ENCODE data around the gene NHSL2. TPM values are rescaled to one million over a fixed set of nuclear protein-coding genes. Genes with fewer than 3 reads are reported as not detected.

NHSL2 gene
- polyA plus RNA-seq, 3 donors: 16.6 to 39.8 (median 22.8) TPM

DNA sequence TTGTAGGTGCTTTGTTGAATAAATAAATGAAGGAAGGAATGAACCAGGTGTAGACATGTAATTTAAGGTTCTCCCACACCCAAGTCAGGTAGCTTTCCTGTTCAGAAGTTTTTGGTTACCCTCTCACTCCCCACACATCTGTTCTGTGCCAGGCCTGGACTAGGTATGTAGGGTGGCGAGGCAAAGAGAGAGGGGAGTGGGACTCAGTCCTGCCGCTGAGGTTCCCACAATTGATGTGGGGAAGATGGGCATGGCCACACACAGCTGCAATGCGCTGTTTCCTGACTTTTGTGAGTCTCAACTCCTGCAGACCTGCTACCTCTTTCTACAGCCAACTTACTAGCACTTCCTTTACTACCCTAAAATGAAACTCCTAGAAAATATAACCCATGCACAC is 132.2 kb downstream of the NHSL2 start:
- TF ChIP-seq, protein P1, sequence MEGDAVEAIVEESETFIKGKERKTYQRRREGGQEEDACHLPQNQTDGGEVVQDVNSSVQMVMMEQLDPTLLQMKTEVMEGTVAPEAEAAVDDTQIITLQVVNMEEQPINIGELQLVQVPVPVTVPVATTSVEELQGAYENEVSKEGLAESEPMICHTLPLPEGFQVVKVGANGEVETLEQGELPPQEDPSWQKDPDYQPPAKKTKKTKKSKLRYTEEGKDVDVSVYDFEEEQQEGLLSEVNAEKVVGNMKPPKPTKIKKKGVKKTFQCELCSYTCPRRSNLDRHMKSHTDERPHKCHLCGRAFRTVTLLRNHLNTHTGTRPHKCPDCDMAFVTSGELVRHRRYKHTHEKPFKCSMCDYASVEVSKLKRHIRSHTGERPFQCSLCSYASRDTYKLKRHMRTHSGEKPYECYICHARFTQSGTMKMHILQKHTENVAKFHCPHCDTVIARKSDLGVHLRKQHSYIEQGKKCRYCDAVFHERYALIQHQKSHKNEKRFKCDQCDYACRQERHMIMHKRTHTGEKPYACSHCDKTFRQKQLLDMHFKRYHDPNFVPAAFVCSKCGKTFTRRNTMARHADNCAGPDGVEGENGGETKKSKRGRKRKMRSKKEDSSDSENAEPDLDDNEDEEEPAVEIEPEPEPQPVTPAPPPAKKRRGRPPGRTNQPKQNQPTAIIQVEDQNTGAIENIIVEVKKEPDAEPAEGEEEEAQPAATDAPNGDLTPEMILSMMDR (IDR thresholded peaks at IDR 0.05): no peak
- H4K20me1 ChIP-seq (ENCODE audit: insufficient read depth, low read length): no peaks in the 10 kb centered on the region
- Mint-ChIP-seq H3K27ac (no peak overlapping the region), H3K9me3 (peaks cover 0 to 3% (median 0%) of the 10 kb centered on the region in 7 donors), H3K4me3 (no peak overlapping the region), H3K36me3 (peaks cover 0 to 2% of the 10 kb centered on the region in 2 donors), H3K4me1 (peaks cover 28% of the 10 kb centered on the region), H3K27me3 (ENCODE audit: low read depth in 3 of 3) (peaks cover 0 to 14% (median 1%) of the 10 kb centered on the region in 3 donors)
- peaks cover 0 to 5% of the 10 kb centered on the region in 2 donors for H3K27me3 ChIP-seq (ENCODE audit: control insufficient read depth in 2 of 2, insufficient read depth in 2 of 2, low read length in 2 of 2)
- DNase-seq: no peak
- no peak overlapping the region for H3K9ac ChIP-seq (ENCODE audit: insufficient read depth, low read length, poor library complexity, severe bottlenecking)
- 20% methylated on average over 1 of the region's 3 CpGs for WGBS (ENCODE audit: insufficient coverage)
- H3K36me3 ChIP-seq (replicated peaks in 1 of 2; ENCODE audit: control insufficient read depth in 1 of 2, insufficient read depth in 2 of 2, low read length in 2 of 2): no peaks in the 10 kb centered on the region
- no peak overlapping the region for H3K4me2 ChIP-seq (replicated peaks; ENCODE audit: extremely low read depth, low read length, poor library complexity, severe bottlenecking)
- intact Hi-C loops (cut with micrococcal nuclease): no loop called here
- H3K4me1 ChIP-seq (ENCODE audit: control insufficient read depth in 1 of 2, insufficient read depth in 2 of 2, low read length in 2 of 2): peaks cover 13% of the 10 kb centered on the region in 2 donors
- H3K27ac ChIP-seq (ENCODE audit: low read depth in 1 of 2, low read length in 2 of 2): no peak overlapping the region
- no peaks in the 10 kb centered on the region for H3K79me2 ChIP-seq (ENCODE audit: insufficient read depth, low read length)
- no peak overlapping the region for H2AFZ ChIP-seq (ENCODE audit: insufficient read depth, low read depth, low read length, poor library complexity, severe bottlenecking)
- no peak overlapping the region for H3K4me3 ChIP-seq (replicated peaks in 1 of 3; ENCODE audit: low read depth in 2 of 3, low read length in 3 of 3)
- H3K9me3 ChIP-seq (replicated peaks in 1 of 2; ENCODE audit: control insufficient read depth in 1 of 2, insufficient read depth in 1 of 2, low read length in 2 of 2): no peaks in the 10 kb centered on the region

DNA sequence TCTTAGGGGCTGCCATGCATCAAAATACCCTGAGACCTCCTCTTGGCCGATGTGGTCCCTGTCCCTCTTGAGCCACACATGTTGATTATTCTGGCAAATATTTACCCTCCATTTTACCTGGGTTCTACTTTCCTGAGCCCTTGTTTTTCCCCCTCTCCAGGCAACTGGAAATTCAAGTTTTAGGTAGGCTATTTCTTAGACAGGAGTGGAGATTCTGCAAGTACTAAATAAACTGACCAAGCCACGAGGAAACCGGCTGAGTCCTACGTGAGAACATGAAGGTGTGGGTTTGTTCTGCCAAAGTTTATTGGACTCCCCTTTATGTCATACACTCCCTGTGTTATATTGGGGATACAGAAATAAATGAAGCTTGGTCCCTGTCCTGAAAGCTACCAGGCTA is 133.0 kb downstream of the NHSL2 start:
- Histone ChIP-seq H3K9ac (ENCODE audit: insufficient read depth, low read length, poor library complexity, severe bottlenecking) (no peak overlapping the region), H3K27ac (ENCODE audit: low read depth in 1 of 2, low read length in 2 of 2) (no peak overlapping the region), H3K4me3 (replicated peaks in 1 of 3; ENCODE audit: low read depth in 2 of 3, low read length in 3 of 3) (no peak overlapping the region), H3K4me1 (ENCODE audit: control insufficient read depth in 1 of 2, insufficient read depth in 2 of 2, low read length in 2 of 2) (peaks cover 17 to 18% of the 10 kb centered on the region in 2 donors), H3K27me3 (ENCODE audit: control insufficient read depth in 2 of 2, insufficient read depth in 2 of 2, low read length in 2 of 2) (peaks cover 0 to 5% of the 10 kb centered on the region in 2 donors), H2AFZ (ENCODE audit: insufficient read depth, low read depth, low read length, poor library complexity, severe bottlenecking) (no peak overlapping the region), H3K36me3 (replicated peaks in 1 of 2; ENCODE audit: control insufficient read depth in 1 of 2, insufficient read depth in 2 of 2, low read length in 2 of 2) (no peaks in the 10 kb centered on the region), H4K20me1 (ENCODE audit: insufficient read depth, low read length) (no peaks in the 10 kb centered on the region), H3K4me2 (replicated peaks; ENCODE audit: extremely low read depth, low read length, poor library complexity, severe bottlenecking) (no peak overlapping the region), H3K9me3 (replicated peaks in 1 of 2; ENCODE audit: control insufficient read depth in 1 of 2, insufficient read depth in 1 of 2, low read length in 2 of 2) (no peaks in the 10 kb centered on the region), H3K79me2 (ENCODE audit: insufficient read depth, low read length) (no peaks in the 10 kb centered on the region)
- Mint-ChIP-seq H3K27ac (no peak overlapping the region), H3K36me3 (peaks cover 0 to 2% of the 10 kb centered on the region in 2 donors), H3K9me3 (peaks cover 0 to 3% (median 0%) of the 10 kb centered on the region in 7 donors), H3K4me3 (no peak overlapping the region), H3K27me3 (ENCODE audit: low read depth in 3 of 3) (peaks cover 0 to 14% (median 1%) of the 10 kb centered on the region in 3 donors), H3K4me1 (peaks cover 31% of the 10 kb centered on the region)
- WGBS (ENCODE audit: insufficient coverage): no CpG with 5 or more reads among the region's 4 CpGs
- TF ChIP-seq, protein P1 (IDR thresholded peaks at IDR 0.05): no peak
- no peak for DNase-seq
- intact Hi-C loops (cut with micrococcal nuclease): no loop called here
